H9 (cell line): ENCODE results near the gene TPGS2. TPM values are rescaled to one million over a fixed set of nuclear protein-coding genes. Genes with fewer than 3 reads are reported as not detected.

Source experiments
- DNase-seq: peaks from one replicate; pipeline ENCODE4 v3.0.0-alpha.2; 2017
- H2AFZ ChIP-seq: one replicate; pipeline ENCODE4 v1.6.1; 2013; ENCODE audit warnings: mild to moderate bottlenecking, low read length, control low read depth, moderate library complexity
- H2AK5ac ChIP-seq: 2 replicates; pipeline ENCODE4 v1.6.1; 2013; ENCODE audit warnings: low read length, control low read depth, mixed read lengths; ENCODE audit not compliant: insufficient read length
- H2BK120ac ChIP-seq: one replicate; pipeline ENCODE4 v1.6.1; 2013; ENCODE audit warnings: low read depth, mild to moderate bottlenecking, low read length, control low read depth, inconsistent platforms; ENCODE audit not compliant: poor library complexity, severe bottlenecking
- H2BK12ac ChIP-seq: 2 replicates; pipeline ENCODE4 v1.6.1; 2013; ENCODE audit warnings: low read length, control low read depth, mixed read lengths, low read depth; ENCODE audit not compliant: insufficient read length
- H2BK15ac ChIP-seq: 2 replicates; pipeline ENCODE4 v1.6.1; 2013; ENCODE audit warnings: low read depth, low read length, control low read depth
- H2BK20ac ChIP-seq: one replicate; pipeline ENCODE4 v1.6.1; 2013; ENCODE audit warnings: low read depth, mild to moderate bottlenecking, low read length, control low read depth, inconsistent platforms; ENCODE audit not compliant: poor library complexity, severe bottlenecking
- H2BK5ac ChIP-seq: 2 replicates; pipeline ENCODE4 v1.6.1; 2013; ENCODE audit warnings: low read length, control low read depth, mixed read lengths; ENCODE audit not compliant: insufficient read length
- H3K14ac ChIP-seq: 2 replicates; pipeline ENCODE4 v1.6.1; 2013; ENCODE audit warnings: low read length, control low read depth; ENCODE audit not compliant: insufficient read depth
- H3K18ac ChIP-seq: 2 replicates; pipeline ENCODE4 v1.6.1; 2013; ENCODE audit warnings: low read depth, mild to moderate bottlenecking, mixed read lengths, low read length, control low read depth; ENCODE audit not compliant: insufficient read length
- H3K23ac ChIP-seq: 2 replicates; pipeline ENCODE4 v1.6.1; 2013; ENCODE audit warnings: low read length, control low read depth, mixed read lengths, low read depth; ENCODE audit not compliant: insufficient read length
- H3K23me2 ChIP-seq: 2 replicates; pipeline ENCODE4 v1.6.1; 2013; ENCODE audit warnings: low read depth, mild to moderate bottlenecking, mixed read lengths, low read length, control low read depth; ENCODE audit not compliant: insufficient read length, poor library complexity, severe bottlenecking
- H3K27ac ChIP-seq: 2 replicates; pipeline ENCODE4 v1.5.1; 2013; ENCODE audit warnings: low read length, control low read depth, mixed read lengths, low read depth; ENCODE audit not compliant: insufficient read length
- H3K27me3 ChIP-seq: 2 replicates; pipeline ENCODE4 v1.6.1; 2013; ENCODE audit warnings: low read length, control low read depth, inconsistent platforms; ENCODE audit not compliant: insufficient read depth
- H3K4ac ChIP-seq: 2 replicates; pipeline ENCODE4 v1.6.1; 2013; ENCODE audit warnings: low read depth, mild to moderate bottlenecking, control low read depth, inconsistent platforms, low read length, moderate library complexity
- H3K4me1 ChIP-seq: 2 replicates; pipeline ENCODE4 v1.6.1; 2013; ENCODE audit warnings: low read length, control low read depth, inconsistent platforms; ENCODE audit not compliant: insufficient read depth
- H3K4me2 ChIP-seq: 2 replicates; pipeline ENCODE4 v1.6.1; 2013; ENCODE audit warnings: low read length, control low read depth, mixed read lengths; ENCODE audit not compliant: insufficient read length, insufficient read depth
- H3K56ac ChIP-seq: 2 replicates; pipeline ENCODE4 v1.6.1; 2013; ENCODE audit warnings: low read depth, mild to moderate bottlenecking, mixed read lengths, low read length, control low read depth; ENCODE audit not compliant: insufficient read length
- H3K79me1 ChIP-seq: 2 replicates; pipeline ENCODE4 v1.6.1; 2013; ENCODE audit warnings: low read depth, mild to moderate bottlenecking, moderate library complexity, low read length, control low read depth, inconsistent platforms; ENCODE audit not compliant: insufficient read depth, poor library complexity, severe bottlenecking
- H3K79me2 ChIP-seq: 2 replicates; pipeline ENCODE4 v1.6.1; 2013; ENCODE audit warnings: low read length, control low read depth, inconsistent platforms; ENCODE audit not compliant: insufficient read depth
- H3K9ac ChIP-seq: 2 replicates; pipeline ENCODE4 v1.6.1; 2013; ENCODE audit warnings: low read length, control low read depth, mixed read lengths; ENCODE audit not compliant: insufficient read length; ENCODE audit errors: extremely low read depth
- H3K9me3 ChIP-seq: one replicate; pipeline ENCODE4 v1.6.1; 2013; ENCODE audit warnings: low read depth, low read length, inconsistent platforms; ENCODE audit not compliant: control insufficient read depth
- H3T11ph ChIP-seq: one replicate; pipeline ENCODE4 v1.6.1; 2013; ENCODE audit warnings: mild to moderate bottlenecking, low read length, control low read depth, inconsistent platforms
- H4K20me1 ChIP-seq: one replicate; pipeline ENCODE4 v1.6.1; 2013; ENCODE audit not compliant: control insufficient read depth, insufficient read length, insufficient read depth
- H4K5ac ChIP-seq: 2 replicates; pipeline ENCODE4 v1.6.1; 2013; ENCODE audit warnings: low read depth, mild to moderate bottlenecking, mixed read lengths, low read length, control low read depth; ENCODE audit not compliant: insufficient read length
- H4K8ac ChIP-seq: replicated peaks from 2 replicates; pipeline ENCODE4 v1.6.1; 2013; ENCODE audit warnings: low read length, control low read depth, mixed read lengths, low read depth; ENCODE audit not compliant: insufficient read length
- H4K91ac ChIP-seq: 2 replicates; pipeline ENCODE4 v1.6.1; 2013; ENCODE audit warnings: low read depth, mild to moderate bottlenecking, moderate library complexity, mixed read lengths, low read length, control low read depth; ENCODE audit not compliant: insufficient read length
- H3K27ac Mint-ChIP-seq, 3 experiments: 2 replicates in 2 of 3; 3 replicates in 1 of 3; pipeline ENCODE4 v1.8.0; 2020 to 2021; ENCODE audit warnings: mixed read lengths in 3 of 3, mild to moderate bottlenecking in 1 of 3, moderate library complexity in 1 of 3
- H3K27me3 Mint-ChIP-seq: 2 replicates; pipeline ENCODE4 v1.8.0; 2021; ENCODE audit warnings: low read depth, mild to moderate bottlenecking, moderate library complexity, mixed read lengths
- H3K36me3 Mint-ChIP-seq, 3 experiments: 2 replicates in 2 of 3; 3 replicates in 1 of 3; pipeline ENCODE4 v1.8.0; 2020 to 2021; ENCODE audit warnings: low read depth in 3 of 3, mixed read lengths in 3 of 3; ENCODE audit not compliant: insufficient read depth in 1 of 3
- H3K4me1 Mint-ChIP-seq, 2 experiments: 2 replicates each; pipeline ENCODE4 v1.8.0; 2020; ENCODE audit warnings: mixed read lengths in 2 of 2
- H3K4me3 Mint-ChIP-seq, 2 experiments: 2 replicates in 1 of 2; 3 replicates in 1 of 2; pipeline ENCODE4 v1.8.0; 2020 to 2021; ENCODE audit warnings: mild to moderate bottlenecking in 2 of 2, mixed read lengths in 2 of 2, moderate library complexity in 1 of 2
- H3K9me3 Mint-ChIP-seq, 2 experiments: 2 replicates in 1 of 2; 3 replicates in 1 of 2; pipeline ENCODE4 v1.8.0; 2020; ENCODE audit warnings: mild to moderate bottlenecking in 2 of 2, mixed read lengths in 2 of 2, moderate library complexity in 1 of 2
- WGBS: extraction: QIAGEN DNeasy Blood & Tissue Kit; methylation state at CpG from one replicate; pipeline ENCODE4 v1.1.7; 2013; ENCODE audit warnings: missing lambda C conversion rate, low lambda C conversion rate, mixed read lengths; ENCODE audit not compliant: insufficient read length; ENCODE audit errors: extremely low coverage; 5-methylcytosine and 5-hydroxymethylcytosine counted together
- total RNA-seq: library from RNA; stranded (reverse); gene quantifications from 2 replicates; pipeline ENCODE4 v1.2.1, GENCODE V29; 2021
- TF ChIP-seq, protein P1 (sequence below): fragments of 200-600 bp; sonication (generic); conservative IDR thresholded peaks from 3 replicates; pipeline ENCODE4 v1.8.0; 2021; ENCODE audit warnings: antibody characterized with exemption, mild to moderate bottlenecking

TPGS2 gene
- total RNA-seq, 1 experiment from 2014 or later, result 147 TPM

DNA sequence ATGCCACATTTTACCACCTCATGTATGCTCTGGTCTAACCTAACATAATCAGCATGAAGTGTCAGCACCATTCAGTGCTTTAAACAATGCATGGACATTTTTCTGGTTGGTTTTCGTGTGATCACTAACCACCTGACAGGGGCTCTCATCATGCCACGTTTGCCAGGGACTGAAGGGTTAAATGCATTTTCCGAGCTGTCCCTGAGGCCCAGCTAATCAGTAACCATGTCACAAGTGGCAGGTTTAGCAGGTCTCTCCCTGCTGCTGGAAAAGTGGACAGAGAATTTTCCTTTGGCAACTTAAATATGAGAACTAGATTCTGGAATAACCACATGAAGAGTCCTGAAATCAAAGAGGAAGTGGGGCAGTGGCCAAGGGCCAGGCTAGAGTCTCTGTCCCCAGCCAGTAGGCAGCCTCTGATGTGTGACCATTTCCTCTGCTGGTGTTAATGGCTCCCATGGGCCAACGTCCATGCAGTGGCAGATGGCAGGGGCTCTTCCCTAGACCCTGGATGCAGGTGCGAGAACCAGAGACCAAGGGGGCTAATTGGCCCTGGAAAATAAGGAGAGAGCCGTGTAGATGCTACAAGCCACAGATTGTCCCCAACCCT, 69.5 kb downstream of the TPGS2 start:
- TF ChIP-seq, protein P1, sequence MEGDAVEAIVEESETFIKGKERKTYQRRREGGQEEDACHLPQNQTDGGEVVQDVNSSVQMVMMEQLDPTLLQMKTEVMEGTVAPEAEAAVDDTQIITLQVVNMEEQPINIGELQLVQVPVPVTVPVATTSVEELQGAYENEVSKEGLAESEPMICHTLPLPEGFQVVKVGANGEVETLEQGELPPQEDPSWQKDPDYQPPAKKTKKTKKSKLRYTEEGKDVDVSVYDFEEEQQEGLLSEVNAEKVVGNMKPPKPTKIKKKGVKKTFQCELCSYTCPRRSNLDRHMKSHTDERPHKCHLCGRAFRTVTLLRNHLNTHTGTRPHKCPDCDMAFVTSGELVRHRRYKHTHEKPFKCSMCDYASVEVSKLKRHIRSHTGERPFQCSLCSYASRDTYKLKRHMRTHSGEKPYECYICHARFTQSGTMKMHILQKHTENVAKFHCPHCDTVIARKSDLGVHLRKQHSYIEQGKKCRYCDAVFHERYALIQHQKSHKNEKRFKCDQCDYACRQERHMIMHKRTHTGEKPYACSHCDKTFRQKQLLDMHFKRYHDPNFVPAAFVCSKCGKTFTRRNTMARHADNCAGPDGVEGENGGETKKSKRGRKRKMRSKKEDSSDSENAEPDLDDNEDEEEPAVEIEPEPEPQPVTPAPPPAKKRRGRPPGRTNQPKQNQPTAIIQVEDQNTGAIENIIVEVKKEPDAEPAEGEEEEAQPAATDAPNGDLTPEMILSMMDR, result no peak
- Mint-ChIP-seq H3K27ac (no peak overlapping the region), H3K4me1 (peaks cover 7 to 14% of the 10 kb centered on the region in 2 experiments; a peak in 3 of 4 replicates), H3K4me3 (no peak overlapping the region), H3K9me3 (no peaks in the 10 kb centered on the region), H3K27me3 (no peaks in the 10 kb centered on the region), H3K36me3 (peaks cover 0 to 8% (median 5%) of the 10 kb centered on the region in 3 experiments; a peak in 2 of 7 replicates)
- H3K4me1 ChIP-seq, result no peaks in the 10 kb centered on the region
- no CpG with 5 or more reads among the region's 6 CpGs for WGBS
- no peaks in the 10 kb centered on the region for H3K79me2 ChIP-seq
- no peak overlapping the region for H2AFZ ChIP-seq
- no peak overlapping the region for H2BK5ac ChIP-seq
- no peak for DNase-seq
- no peak overlapping the region for H3K23ac ChIP-seq
- no peak overlapping the region for H3K18ac ChIP-seq
- H3K27me3 ChIP-seq, result no peaks in the 10 kb centered on the region
- no peak overlapping the region for H2BK120ac ChIP-seq
- H3K9me3 ChIP-seq, result no peaks in the 10 kb centered on the region
- H3K14ac ChIP-seq, result no peak overlapping the region
- no peak overlapping the region for H2BK15ac ChIP-seq
- H4K5ac ChIP-seq, result no peak overlapping the region
- H4K20me1 ChIP-seq, result no peaks in the 10 kb centered on the region
- H3K56ac ChIP-seq, result no peak overlapping the region
- no peaks in the 10 kb centered on the region for H3K79me1 ChIP-seq
- H3K4ac ChIP-seq, result no peak overlapping the region
- no peaks in the 10 kb centered on the region for H3K23me2 ChIP-seq
- no peak overlapping the region for H4K8ac ChIP-seq
- H3K4me2 ChIP-seq, result no peak overlapping the region
- no peak overlapping the region for H3K27ac ChIP-seq
- H2AK5ac ChIP-seq, result no peak overlapping the region
- no peak overlapping the region for H4K91ac ChIP-seq
- H2BK12ac ChIP-seq, result no peak overlapping the region
- H2BK20ac ChIP-seq, result no peak overlapping the region
- H3K9ac ChIP-seq, result no peak overlapping the region
- no peak overlapping the region for H3T11ph ChIP-seq
